Heart left ventricle (tissue), 13 donors: Measurements from ENCODE around the gene APLN.

ENCODE experiments used
- CTCF ChIP-seq, 12 donors: fragments of 200-600 bp; sonication (generic) in 4 of 12; IDR thresholded peaks; one replicate each; pipeline versions ENCODE4 v1.5.0 to v1.8.0; 2018 to 2022; ENCODE audit warnings: antibody characterized with exemption in 12 of 12, mild to moderate bottlenecking in 5 of 12
- POLR2A ChIP-seq, 2 donors: fragments of 450-650 bp; IDR thresholded peaks; one replicate each; pipeline ENCODE4 v1.6.1; 2017; ENCODE audit warnings: antibody characterized with exemption in 2 of 2, mild to moderate bottlenecking in 2 of 2, moderate library complexity in 2 of 2
- donor health status: ischemic (EF 13 %, LVEDD 7.1; RV severe dilation, severe dysfunction).
- donor health status: DM: no; HTN: yes; CAD: no.
- donor health status: DM: no; HTN: no; CAD: no.
- donor health status: ischemic (EF 25% LVEDD 6.9; RV normal size, moderate dysfunction).
- donor health status: ischemic (EF 25% LVEDD 5.7; RV mildly dilated, moderate dysfunction).
- donor health status: ischemic (EF 35%, LVEDD 5.7; RV mildly dilated, moderate dysfunction).
- donor health status: nonischemic (EF 11% LVEDD 7.7; RV severe dilation, severe dysfunction).
- donor health status: DM: yes; HTN: yes; CAD: no.
- donor health status: PGD.
- donor health status: ischemic (EF 29% LVEDD 5.4; RV normal size, mild dysfunction).
- donor health status: nonischemic (EF 23%, LVEDD 6.1; RV moderate dilation, normal function).

GRCh38 chrX:129652565-129653169 is 2.1 kb downstream of the APLN start:
- no peak for TF ChIP-seq POLR2A (IDR thresholded peaks at IDR 0.05)
- TF ChIP-seq CTCF (IDR thresholded peaks at IDR 0.05) = no peak
